Kidney tubule cell (primary cell): Measurements from ENCODE around the gene UTRN.
A peak's percentile ranks its signal among the peaks of the same experiment; 100 is the strongest.

Experiments
- DNase-seq: peaks from one replicate; pipeline ENCODE4 v3.0.0-alpha.2; 2018; ENCODE audit warnings: low spot score

The UTRN gene

DNA sequence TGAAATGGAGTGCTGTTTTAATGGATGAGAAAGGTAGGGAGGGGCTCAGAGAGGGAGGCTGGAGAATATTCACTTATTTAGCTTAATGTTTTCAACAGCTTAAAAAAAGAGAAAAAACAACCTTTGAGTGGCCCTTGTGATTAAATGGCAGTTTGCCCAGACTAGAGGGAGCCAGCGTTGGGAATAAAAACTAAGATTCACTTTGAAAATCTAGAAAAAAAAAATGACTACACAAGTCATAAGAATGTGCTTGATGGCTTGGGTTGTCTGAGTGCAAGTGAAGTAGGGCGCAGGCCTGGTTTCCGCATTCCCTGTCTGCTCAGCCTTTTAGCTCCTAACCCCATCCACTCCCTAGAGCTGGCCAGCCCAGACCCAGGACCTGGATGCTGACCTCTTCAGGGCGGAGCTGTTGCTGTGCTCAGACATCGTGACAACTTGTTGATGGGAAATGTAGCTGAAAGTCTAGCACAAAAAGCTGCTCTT lies 28.9 kb downstream of the UTRN start:
- peak; percentile 89 for DNase-seq

DNA sequence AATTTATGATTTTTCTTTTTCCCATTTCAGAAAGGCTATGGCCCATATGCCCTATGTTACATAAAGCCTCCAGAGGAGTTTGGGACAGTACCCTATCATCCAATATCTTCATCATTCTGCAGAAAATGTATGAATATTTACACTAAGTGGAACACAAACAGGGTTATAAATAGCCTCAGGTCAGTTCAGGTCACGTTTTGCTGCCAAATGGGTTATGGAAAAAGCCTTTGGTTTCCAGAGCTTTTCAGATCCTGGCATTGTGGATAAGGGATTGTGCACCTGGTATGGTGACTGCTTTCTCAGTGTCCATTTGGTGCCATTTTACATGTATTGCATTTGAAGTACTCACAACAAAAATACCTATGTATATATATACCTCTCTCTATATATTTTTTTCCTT lies 29.4 kb downstream of the UTRN start:
- no peak for DNase-seq

DNA sequence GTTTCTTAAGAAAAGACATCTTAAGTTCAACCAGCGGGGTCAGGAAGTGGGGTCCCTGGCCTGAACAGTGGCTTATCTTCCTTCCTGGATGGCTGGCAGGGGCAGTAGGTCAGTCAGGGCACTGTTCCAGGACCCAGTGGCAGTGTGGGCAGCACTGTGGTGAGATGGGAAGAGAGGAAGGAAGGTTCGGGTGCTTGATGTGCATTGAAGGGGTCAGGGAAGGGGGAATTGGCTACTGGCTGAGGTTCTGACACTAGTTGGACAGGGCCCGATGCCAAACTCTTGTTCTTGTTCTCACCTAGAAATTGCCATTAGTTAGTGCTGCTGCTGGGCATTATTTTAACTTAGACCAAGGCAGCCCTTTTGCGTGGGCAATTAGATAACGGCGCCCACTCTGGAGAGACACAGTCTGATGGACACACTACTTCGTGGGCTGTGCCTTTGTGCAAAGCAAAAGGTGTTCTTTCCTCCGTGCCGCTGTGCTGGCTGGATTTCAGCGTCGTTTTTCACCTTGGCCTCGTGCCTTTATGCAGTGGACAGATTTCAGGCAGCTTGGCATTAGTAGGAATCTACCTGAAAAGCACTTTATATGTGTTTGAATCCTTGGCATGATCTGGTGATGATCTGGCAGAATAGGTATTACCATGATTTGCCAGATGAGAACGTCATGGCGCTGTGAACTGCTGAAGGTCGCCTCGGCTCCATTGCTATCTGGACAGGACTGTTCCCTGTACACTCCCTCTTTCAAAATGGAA lies 30.3 kb downstream of the UTRN start:
- DNase-seq, result no peak

DNA sequence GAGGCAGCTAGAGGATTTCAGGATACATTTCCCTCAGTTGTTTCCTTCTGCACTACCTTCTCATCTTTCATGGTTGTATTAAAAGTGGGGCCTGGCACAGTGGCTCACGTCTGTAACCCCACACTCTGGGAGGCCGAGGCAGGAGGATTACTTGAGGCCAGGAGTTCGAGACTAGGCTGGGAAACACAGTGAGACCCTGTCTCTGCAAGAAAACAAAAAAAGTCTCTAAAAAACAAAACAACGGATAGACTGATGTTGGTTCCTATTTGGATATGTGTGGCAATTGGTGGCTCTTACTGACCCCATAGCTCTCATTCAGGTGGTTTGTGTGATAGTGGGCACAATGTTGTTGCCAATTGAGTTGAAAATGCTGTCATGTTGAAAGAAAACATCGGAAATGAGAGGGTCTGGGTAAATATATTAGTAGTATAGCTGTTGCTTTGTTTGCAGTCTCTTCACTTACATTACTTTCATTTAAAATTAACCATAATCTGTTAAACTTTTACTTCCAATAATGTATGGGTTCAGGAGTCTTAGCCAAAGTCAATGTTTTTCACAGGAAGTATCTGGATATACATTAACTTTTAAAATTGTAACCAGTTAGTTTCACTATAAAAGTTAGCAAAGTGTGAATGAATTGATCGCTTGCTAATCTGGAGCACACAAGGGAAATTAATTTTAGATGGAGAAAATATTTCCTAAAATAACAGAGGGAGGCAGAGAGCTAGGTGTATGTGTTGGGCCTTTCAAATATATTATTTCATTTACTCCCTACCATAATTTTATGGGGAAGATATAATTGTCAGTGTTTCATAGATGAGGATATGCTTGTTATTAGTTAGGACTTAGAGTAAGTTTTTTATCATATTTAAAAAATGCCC lies 31.1 kb downstream of the UTRN start:
- DNase-seq, result no peak

DNA sequence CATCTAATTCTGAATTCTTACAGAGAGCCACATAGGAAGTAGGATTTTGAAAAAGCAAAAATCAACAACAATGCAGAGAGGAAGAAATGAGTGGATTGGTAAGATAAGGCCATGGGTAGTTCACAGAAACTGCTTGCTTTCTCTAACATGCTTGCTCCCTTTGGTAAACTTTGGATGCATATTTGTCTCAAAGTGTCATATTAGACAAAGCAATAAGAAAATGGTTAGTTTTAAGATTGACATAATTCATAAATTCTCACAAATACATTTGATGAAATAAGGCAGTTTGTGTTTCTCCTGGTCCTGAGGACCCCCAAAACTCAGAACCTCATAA lies 31.7 kb downstream of the UTRN start:
- no peak for DNase-seq

DNA sequence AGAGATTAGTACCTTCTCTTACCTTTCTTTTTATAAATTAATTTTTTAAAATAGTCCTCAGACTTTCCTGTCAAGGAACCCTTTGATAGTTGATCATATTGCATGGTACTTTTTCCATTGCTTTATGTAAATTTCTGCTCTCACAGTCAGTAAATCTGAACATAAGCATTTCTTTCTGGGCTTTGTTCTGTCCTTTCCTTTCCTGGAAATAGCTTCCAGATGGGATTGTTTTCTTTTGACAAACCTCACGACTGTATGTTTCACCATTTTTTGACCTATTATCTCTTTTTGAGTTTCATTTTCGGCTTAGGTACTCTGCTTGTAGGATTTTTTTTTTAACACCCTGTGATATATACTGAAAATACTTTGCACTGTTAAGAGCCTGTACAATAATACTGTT lies 32.6 kb downstream of the UTRN start:
- DNase-seq, result no peak

DNA sequence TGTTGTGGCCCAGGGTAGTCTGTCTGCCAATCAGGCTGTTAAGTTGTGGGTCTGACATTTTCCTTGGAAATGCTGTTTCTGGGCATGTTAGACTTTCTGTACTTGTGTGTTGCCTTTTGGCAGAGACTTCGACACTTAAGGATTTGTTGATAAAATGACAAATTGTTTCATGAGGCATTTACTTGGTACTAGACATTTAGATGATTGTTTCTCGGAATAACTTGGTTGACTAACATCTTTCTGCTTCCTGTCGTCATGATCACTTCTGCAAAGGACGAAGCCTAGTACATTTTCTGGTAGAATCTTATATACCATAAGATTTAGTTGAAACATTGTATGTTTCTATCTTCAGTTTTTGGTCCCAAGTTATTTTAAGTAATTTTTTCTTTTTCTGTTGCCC lies 34.1 kb downstream of the UTRN start:
- no peak for DNase-seq

DNA sequence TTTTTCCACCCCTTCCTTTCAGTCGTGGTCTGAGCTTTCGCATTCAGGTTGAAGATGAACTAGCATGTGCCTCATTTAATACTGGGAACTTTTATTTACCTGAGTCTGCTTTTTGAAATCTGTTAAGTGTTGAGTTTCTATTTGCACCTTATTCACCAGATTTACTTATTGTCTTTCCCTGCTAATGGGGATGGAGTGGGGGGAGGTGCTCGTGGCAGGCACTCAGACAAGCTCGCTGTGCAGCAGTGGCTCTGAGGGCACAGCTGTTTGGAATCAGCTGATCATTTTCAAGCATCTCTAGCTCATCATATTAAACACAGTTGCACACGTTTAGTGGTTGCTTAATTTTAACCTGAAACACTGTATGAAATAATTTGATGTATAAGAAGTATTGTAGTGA lies 35.6 kb downstream of the UTRN start:
- DNase-seq, result no peak

DNA sequence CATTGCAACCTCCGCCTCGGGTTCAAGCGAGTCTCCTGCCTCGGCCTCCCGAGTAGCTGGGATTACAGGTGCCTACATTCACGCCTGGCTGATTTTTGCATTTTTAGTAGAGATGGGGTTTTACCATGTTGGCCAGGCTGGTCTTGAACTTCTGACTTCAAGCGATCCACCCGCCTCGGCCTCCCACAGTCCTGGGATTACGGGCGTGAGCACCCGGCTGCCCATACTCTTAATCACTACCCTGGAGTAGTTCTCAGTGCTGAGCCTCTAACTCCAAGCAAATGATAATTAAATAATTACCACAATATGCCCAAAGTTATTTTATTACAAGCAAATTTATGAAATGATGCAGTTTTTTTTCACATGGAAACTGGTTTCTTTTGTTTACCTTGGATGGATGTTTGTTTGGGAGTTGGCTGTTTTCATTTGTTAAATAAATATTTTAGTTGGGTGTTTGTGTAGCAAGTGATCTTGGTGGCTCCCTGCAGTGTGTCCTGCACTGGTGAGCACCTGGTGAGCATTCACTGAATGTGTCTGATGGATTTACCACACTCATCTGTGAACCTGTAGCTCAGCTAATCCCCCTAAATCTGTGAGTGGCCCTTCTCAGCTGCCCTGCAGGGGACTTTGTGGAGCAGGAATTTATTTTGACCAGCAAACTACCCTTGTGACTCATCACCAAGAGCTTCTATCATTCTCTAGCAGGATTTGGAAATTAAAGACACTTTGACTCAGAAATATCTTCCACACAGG lies 36.9 kb downstream of the UTRN start:
- peak; percentile 49 for DNase-seq

DNA sequence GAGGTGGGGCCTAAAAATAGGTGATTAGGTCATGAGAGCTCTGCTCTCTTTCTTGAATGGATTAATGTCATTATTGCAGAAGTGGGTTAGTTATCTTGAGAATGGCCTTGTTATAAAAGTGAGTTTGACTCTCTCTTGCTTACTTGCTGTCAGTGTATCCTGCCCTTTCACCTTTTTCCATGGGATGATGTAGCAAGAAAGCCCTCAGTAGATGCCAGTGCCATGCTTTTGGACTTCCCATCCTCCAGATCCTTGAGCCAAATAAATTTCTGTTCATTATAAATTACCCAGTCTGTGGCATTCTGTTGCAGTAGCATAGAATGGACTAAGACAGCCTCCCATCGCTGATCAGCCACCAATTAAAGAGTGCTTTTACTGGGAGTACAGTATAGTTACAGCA lies 40.1 kb downstream of the UTRN start:
- no peak for DNase-seq

DNA sequence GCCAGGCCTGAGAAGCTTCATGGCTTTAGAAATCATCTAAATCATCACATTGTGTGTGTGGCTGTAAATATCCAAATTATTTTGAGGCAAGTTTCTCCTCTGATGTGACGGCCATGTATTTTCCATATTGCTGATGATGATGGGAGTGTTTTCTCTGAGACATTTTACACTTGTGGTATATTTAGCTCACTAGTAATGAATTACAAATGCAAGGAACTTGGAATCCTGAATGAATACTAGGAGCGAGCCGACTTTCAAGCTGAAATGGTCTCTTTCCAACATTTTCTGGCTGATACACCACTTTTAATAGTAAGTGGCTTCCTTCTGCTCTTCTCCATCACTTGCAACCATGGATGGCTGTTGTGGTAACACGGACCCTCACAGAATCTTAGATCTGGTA lies 41.3 kb downstream of the UTRN start:
- DNase-seq, result no peak

DNA sequence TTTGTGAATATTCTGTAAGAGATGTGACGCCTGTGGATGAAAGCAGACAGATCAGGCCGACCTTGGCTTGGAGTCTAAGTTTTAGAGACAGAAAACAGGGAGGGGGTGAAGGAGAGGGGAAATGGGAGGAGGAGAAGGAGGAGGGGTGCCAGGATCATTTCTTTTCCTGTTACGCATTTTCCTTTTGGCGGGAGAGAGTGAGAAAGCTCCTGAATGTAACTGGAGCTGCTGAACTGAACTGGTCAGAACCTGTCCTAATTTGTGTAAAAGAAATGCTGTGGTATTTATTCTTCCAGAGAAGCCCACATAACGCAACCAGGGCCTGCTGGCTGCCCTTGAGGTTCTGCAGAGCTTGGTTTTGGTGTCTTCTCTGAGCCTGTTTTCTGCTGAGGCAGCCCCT lies 41.9 kb downstream of the UTRN start:
- no peak for DNase-seq

DNA sequence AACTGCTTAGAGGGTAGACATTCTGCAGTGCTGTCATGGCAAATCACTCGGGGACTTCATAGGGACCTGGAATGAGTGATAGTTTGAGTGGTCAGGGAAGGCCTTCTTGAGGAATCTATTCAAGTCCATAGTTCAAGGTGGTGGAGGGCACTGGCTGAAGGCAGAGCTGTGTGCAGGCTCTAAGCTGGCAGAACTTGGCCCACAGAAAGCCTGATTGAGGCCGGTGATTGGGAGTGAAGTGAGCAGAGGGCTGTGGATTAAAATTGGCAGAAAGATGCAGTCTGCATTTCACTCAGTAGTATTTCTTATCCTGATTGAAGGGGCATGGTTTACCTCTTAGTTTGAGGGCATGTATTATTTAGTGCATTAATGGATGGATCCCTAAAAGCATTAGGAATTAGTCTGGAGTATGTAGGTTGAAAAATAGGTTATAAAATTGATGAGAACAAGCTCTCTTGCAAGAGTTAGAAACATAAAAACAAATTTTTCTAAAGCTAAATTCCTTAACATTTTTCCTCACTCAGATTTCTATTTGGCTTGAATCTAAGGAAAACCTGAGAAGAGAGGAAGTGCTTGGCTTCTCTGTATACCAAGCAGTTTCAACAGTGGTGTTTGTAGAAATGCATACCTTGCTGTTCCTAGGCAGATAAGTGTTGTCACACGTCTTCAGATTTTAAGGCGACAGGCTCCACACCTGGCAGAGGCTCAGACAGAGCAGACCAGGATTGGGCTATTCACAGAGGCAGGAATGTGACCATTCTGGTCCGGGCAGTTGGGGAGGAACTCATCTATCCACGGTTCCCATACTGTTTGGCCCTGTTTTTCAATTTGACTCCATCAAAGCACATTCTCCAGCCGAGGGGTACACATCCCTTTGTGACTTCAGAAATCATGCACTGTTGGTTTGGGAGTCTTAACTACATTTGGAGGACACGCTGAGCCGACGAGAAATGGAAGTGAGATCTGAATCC lies 45.2 kb downstream of the UTRN start:
- DNase-seq, result peak; percentile 66

DNA sequence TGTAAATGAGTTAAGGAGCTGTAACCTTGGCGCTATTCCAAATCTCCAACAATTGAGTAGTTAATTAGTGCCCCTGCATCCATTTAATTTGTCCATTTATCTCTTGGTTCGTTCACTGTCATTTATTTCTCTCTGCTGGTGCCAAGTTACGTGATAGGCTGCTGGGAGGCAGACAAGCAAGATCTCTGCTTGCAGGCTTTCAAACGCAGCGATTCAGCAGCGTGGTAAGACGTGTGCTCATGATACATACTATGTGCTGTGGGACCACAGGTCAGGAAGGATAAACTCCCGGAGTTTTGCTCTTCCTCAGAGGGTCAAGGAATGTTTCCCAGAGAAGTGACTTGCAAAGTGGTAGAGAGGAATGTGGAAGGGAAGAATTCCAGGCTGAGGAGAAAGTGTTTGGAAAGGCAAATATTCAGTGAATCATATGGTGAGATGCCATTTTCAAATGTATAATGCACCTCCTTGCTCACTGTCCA lies 46.4 kb downstream of the UTRN start:
- DNase-seq, result peak; percentile 84

DNA sequence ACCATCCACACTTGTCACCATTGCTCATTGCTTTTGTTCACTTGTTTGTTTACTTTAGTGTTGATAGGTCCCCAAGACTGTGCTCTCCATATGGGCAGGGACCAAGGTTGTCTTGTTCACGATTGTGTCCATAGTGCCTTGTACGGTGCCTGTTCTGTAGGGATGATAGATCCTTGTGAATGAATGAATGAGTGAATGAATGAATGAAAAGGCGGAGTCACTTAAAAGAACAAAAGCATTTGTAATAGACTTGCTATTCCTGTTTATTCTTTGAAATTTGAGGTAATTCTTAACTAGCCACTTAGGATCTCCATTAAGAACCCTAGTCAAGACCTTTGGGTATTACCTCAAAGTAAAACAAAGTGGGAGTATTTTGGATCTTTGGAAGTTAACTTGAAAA lies 47.0 kb downstream of the UTRN start:
- no peak for DNase-seq

DNA sequence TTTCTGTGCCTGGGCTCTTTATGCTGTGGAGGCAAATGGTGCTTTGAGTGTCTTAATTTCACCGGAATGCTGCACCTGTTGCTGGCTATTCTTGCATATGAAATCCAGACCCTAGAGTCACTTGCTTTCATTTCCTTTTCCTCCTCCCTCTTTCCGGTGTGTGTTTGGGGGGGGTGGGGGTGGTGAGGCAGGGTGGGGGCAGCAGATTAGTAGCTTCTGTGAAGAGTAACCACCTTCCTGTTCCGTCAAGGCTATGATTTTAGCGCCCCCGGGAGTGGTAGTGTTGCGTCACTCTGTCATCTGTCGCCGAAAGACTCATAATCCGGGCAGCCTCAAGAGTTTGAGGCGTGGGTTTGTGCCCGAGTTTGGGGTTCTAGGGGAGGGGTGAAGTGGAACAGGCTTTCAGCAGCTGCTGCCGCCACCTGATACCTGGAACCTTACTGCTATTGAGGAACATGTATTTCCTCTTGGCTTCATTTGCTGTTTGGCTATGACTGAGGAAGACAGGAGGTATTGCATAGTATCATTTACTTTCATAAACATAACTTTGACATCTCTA lies 49.1 kb downstream of the UTRN start:
- peak; percentile 37 for DNase-seq
